OCI-LY1 (cell line): ENCODE measurements around the gene CNTN5.
A peak's percentile ranks its signal among the peaks of the same experiment; 100 is the strongest.

Source experiments
- H2AFZ ChIP-seq: fragments of 200-600 bp; sonication (generic), shearing (Covaris generic); 2 replicates; pipeline ENCODE4 v1.6.0; 2014; ENCODE audit warnings: antibody characterized with exemption, mild to moderate bottlenecking, low read length
- H3F3A ChIP-seq: fragments of 200-600 bp; sonication (generic), shearing (Covaris generic); 2 replicates; pipeline ENCODE4 v1.6.0; 2014; ENCODE audit warnings: mild to moderate bottlenecking, antibody characterized with exemption, low read length, moderate library complexity; ENCODE audit not compliant: insufficient read depth
- H3K27ac ChIP-seq: fragments of 200-600 bp; sonication (generic); 2 replicates; pipeline ENCODE4 v1.5.1; 2014; ENCODE audit warnings: low read length, mixed run types, mild to moderate bottlenecking, low read depth; ENCODE audit not compliant: poor library complexity, severe bottlenecking
- H3K27me3 ChIP-seq: fragments of 200-600 bp; sonication (generic); 2 replicates; pipeline ENCODE4 v1.6.0; 2014; ENCODE audit warnings: antibody characterized with exemption, mild to moderate bottlenecking, low read length, moderate library complexity; ENCODE audit not compliant: insufficient read depth
- H3K36me3 ChIP-seq: fragments of 200-600 bp; sonication (generic); 2 replicates; pipeline ENCODE4 v1.6.1; 2014; ENCODE audit warnings: mild to moderate bottlenecking, antibody characterized with exemption, low read length, moderate library complexity, mixed read lengths; ENCODE audit not compliant: insufficient read depth
- H3K4me1 ChIP-seq: fragments of 200-600 bp; sonication (generic); 2 replicates; pipeline ENCODE4 v1.5.1; 2014; ENCODE audit warnings: mild to moderate bottlenecking, low read length, moderate library complexity; ENCODE audit not compliant: insufficient read depth, severe bottlenecking
- H3K4me2 ChIP-seq: fragments of 200-600 bp; sonication (generic), shearing (Covaris generic); 2 replicates; pipeline ENCODE4 v1.6.1; 2014; ENCODE audit warnings: low read length
- H3K4me3 ChIP-seq: fragments of 200-600 bp; sonication (generic); 2 replicates; pipeline ENCODE4 v1.5.1; 2014; ENCODE audit warnings: low read length, low read depth, mild to moderate bottlenecking, mixed read lengths; ENCODE audit not compliant: poor library complexity, severe bottlenecking
- H3K79me2 ChIP-seq: fragments of 200-600 bp; shearing (Covaris generic); 2 replicates; pipeline ENCODE4 v1.6.1; 2016; ENCODE audit warnings: mixed run types, low read length, mixed read lengths; ENCODE audit not compliant: insufficient read depth
- H3K9ac ChIP-seq: fragments of 200-600 bp; sonication (generic), shearing (Covaris generic); 2 replicates; pipeline ENCODE4 v1.6.1; 2014; ENCODE audit warnings: mild to moderate bottlenecking, low read length, mixed read lengths
- H3K9me2 ChIP-seq: fragments of 200-600 bp; sonication (generic), shearing (Covaris generic); 2 replicates; pipeline ENCODE4 v1.6.1; 2014; ENCODE audit warnings: low read depth, mild to moderate bottlenecking, low read length, mixed read lengths
- H3K9me3 ChIP-seq: fragments of 200-600 bp; shearing (Covaris generic); 2 replicates; pipeline ENCODE4 v1.6.1; 2014; ENCODE audit warnings: low read length, mixed read lengths
- H4K20me1 ChIP-seq: fragments of 200-600 bp; sonication (generic), shearing (Covaris generic); 2 replicates; pipeline ENCODE4 v1.6.0; 2016; ENCODE audit warnings: mild to moderate bottlenecking, low read length; ENCODE audit not compliant: insufficient read depth
- EZH2 ChIP-seq: fragments of 200-600 bp; sonication (generic), shearing (Covaris generic); IDR thresholded peaks from 2 replicates; pipeline ENCODE4 v1.8.0; 2017; ENCODE audit warnings: borderline replicate concordance, mixed run types, mild to moderate bottlenecking, antibody characterized with exemption, low read length, moderate library complexity, mixed read lengths
- TF ChIP-seq, protein P1 (sequence below): fragments of 200-600 bp; sonication (generic), shearing (Covaris generic); IDR thresholded peaks from 2 replicates; pipeline ENCODE4 v1.5.1; 2017; ENCODE audit warnings: mild to moderate bottlenecking, antibody characterized with exemption, low read length, moderate library complexity, mixed read lengths

CNTN5 gene

DNA sequence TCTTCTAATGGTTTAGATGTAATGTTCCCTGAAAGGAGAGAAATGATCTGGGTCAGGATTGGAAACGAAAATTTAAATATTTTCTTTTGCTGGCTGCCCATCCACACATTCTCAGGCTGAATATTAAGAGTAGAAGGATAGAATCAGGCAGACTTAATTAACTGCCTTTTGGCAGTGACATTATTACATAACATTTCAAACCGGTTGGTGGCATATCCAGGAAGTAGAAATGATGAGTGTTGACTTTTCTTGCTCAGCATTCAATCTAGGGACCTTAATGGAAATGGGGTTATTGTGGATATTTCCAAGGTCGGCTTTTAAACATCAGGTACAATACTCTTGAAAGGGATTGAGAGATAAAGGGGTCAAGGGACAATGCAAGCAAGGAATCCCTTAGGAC lies 989.0 kb downstream of the CNTN5 start:
- no peaks in the 10 kb centered on the region for H4K20me1 ChIP-seq
- H3K9ac ChIP-seq = no peak overlapping the region
- no peaks in the 10 kb centered on the region for H3K36me3 ChIP-seq
- H3F3A ChIP-seq = no peaks in the 10 kb centered on the region
- H3K27ac ChIP-seq = no peak overlapping the region
- no peak overlapping the region for H3K4me2 ChIP-seq
- H3K4me3 ChIP-seq = no peak overlapping the region
- H3K4me1 ChIP-seq = no peaks in the 10 kb centered on the region
- no peaks in the 10 kb centered on the region for H3K9me3 ChIP-seq
- no peak for TF ChIP-seq EZH2
- TF ChIP-seq, protein P1, sequence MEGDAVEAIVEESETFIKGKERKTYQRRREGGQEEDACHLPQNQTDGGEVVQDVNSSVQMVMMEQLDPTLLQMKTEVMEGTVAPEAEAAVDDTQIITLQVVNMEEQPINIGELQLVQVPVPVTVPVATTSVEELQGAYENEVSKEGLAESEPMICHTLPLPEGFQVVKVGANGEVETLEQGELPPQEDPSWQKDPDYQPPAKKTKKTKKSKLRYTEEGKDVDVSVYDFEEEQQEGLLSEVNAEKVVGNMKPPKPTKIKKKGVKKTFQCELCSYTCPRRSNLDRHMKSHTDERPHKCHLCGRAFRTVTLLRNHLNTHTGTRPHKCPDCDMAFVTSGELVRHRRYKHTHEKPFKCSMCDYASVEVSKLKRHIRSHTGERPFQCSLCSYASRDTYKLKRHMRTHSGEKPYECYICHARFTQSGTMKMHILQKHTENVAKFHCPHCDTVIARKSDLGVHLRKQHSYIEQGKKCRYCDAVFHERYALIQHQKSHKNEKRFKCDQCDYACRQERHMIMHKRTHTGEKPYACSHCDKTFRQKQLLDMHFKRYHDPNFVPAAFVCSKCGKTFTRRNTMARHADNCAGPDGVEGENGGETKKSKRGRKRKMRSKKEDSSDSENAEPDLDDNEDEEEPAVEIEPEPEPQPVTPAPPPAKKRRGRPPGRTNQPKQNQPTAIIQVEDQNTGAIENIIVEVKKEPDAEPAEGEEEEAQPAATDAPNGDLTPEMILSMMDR = no peak
- no peaks in the 10 kb centered on the region for H3K79me2 ChIP-seq
- no peaks in the 10 kb centered on the region for H3K9me2 ChIP-seq
- H3K27me3 ChIP-seq = no peaks in the 10 kb centered on the region
- no peak overlapping the region for H2AFZ ChIP-seq

DNA sequence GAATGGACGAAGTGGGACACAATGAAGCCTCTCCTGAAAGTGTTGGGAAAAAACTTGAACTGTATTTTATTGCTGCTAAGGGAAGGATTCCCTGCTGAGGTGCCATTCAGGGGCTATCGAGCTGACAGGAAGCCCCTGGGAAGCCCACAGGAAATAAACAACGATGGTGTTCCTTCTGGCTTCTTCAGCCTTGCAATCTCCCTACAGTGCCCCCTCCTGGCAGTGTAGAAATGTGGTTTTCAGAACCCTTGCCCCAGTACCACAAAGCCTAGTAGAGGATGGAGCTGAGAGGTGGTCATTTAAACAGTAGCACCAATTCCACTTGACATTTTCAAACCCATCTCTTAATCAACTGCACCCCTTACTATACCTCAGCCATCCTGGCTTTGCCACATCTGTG lies 989.6 kb downstream of the CNTN5 start:
- H3F3A ChIP-seq = no peaks in the 10 kb centered on the region
- no peaks in the 10 kb centered on the region for H3K9me3 ChIP-seq
- no peak overlapping the region for H3K9ac ChIP-seq
- TF ChIP-seq, protein P1 = peak; percentile 35; the same call in 1 of the 2 replicates
- no peak for TF ChIP-seq EZH2
- H4K20me1 ChIP-seq = no peaks in the 10 kb centered on the region
- H3K4me1 ChIP-seq = no peaks in the 10 kb centered on the region
- no peaks in the 10 kb centered on the region for H3K27me3 ChIP-seq
- no peak overlapping the region for H3K4me3 ChIP-seq
- no peaks in the 10 kb centered on the region for H3K36me3 ChIP-seq
- no peak overlapping the region for H3K4me2 ChIP-seq
- no peak overlapping the region for H2AFZ ChIP-seq
- no peaks in the 10 kb centered on the region for H3K9me2 ChIP-seq
- no peaks in the 10 kb centered on the region for H3K79me2 ChIP-seq
- no peak overlapping the region for H3K27ac ChIP-seq

DNA sequence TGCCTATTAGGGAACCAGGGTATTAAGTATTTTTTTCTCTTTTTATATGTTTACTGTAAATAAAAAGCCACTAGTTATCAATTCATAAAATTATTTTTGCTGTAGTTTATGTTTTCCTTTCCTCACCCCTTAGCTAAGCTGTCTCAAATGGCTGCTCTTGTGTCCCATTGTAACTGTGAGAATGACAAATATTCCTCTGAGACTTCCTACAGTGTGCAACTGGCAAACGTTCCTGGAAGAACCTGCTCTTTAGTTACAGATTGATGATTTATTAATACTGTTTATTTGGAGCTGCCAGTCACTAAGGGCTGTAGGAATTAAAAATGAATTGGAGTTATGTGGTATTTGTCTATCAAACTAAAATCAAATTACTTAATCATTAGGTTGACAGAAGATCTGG lies 990.9 kb downstream of the CNTN5 start:
- Histone ChIP-seq H3K9me2 (no peaks in the 10 kb centered on the region), H3K27ac (no peak overlapping the region), H2AFZ (no peak overlapping the region), H4K20me1 (no peaks in the 10 kb centered on the region), H3F3A (no peaks in the 10 kb centered on the region), H3K4me1 (no peaks in the 10 kb centered on the region), H3K4me2 (no peak overlapping the region), H3K4me3 (no peak overlapping the region), H3K79me2 (no peaks in the 10 kb centered on the region), H3K9me3 (no peaks in the 10 kb centered on the region), H3K36me3 (no peaks in the 10 kb centered on the region), H3K9ac (no peak overlapping the region), H3K27me3 (no peaks in the 10 kb centered on the region)
- TF ChIP-seq, protein P1 = no peak
- no peak for TF ChIP-seq EZH2
